GM12873 (cell line): Measurements from ENCODE around the gene TRIM43B.
"Not testable (repeated sequence)": the region's sequence is repeated elsewhere in the genome, so short reads cannot be mapped to it uniquely, and the experiment has no call there.

ENCODE experiments used
- TF ChIP-seq, protein P1 (sequence below): IDR thresholded peaks from 2 replicates; pipeline ENCODE4 v1.5.1; 2012; ENCODE audit warnings: low read depth, mild to moderate bottlenecking, moderate library complexity, low read length, control low read depth; ENCODE audit not compliant: insufficient read depth; ENCODE audit errors: missing control alignments

TRIM43B gene

DNA sequence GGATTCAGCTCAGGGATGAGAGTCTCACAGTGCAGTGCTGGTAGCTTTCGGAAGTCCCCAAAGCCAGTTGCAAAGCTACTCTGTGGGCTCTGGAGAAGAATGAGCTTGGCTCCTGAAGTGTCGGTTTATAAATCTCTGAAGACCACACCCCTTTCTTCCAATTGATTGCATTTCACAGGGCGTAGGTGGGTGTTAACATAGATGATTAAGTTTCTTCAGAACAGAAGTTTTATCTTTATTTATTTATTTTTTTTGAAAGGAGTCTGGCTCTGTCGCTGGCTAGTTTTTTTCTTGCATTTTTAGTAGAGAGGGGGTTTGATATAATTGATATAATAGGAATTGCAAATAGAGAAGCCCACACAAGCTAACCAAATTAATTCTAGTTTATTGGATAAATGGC, at the start of gene TRIM43B:
Gene TRIM43B (minus strand): TSS at position 101 of the 400 bp plus-strand sequence. CDS start 2,040 bp downstream, outside the sequence.
- TF ChIP-seq, protein P1, sequence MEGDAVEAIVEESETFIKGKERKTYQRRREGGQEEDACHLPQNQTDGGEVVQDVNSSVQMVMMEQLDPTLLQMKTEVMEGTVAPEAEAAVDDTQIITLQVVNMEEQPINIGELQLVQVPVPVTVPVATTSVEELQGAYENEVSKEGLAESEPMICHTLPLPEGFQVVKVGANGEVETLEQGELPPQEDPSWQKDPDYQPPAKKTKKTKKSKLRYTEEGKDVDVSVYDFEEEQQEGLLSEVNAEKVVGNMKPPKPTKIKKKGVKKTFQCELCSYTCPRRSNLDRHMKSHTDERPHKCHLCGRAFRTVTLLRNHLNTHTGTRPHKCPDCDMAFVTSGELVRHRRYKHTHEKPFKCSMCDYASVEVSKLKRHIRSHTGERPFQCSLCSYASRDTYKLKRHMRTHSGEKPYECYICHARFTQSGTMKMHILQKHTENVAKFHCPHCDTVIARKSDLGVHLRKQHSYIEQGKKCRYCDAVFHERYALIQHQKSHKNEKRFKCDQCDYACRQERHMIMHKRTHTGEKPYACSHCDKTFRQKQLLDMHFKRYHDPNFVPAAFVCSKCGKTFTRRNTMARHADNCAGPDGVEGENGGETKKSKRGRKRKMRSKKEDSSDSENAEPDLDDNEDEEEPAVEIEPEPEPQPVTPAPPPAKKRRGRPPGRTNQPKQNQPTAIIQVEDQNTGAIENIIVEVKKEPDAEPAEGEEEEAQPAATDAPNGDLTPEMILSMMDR, result not testable (repeated sequence)

DNA sequence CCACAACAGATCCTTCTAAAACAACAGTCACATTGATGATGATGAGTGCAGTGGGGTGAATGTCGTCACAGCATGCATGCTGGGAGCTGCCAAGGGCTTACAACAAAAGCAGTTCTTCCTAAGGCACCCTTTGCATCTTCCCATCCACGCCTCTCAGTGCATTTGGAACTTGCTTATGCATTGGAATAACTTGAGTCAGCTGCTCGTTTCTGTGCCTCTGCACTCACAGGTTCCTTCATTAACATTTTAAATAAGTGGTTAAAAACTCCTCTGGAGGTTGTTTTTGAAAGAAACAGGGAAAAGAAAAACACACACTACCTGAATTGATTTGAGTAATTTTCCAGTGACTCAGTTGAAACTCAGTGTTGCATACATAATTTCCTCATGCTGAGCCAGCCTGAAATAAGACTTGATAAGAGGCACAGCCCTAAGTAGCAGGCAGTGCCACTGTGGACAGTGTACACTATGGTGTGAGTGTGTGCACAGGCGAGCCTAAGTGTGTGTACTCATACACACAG, 46.8 kb upstream of the TRIM43B start:
- TF ChIP-seq, protein P1, result no peak

DNA sequence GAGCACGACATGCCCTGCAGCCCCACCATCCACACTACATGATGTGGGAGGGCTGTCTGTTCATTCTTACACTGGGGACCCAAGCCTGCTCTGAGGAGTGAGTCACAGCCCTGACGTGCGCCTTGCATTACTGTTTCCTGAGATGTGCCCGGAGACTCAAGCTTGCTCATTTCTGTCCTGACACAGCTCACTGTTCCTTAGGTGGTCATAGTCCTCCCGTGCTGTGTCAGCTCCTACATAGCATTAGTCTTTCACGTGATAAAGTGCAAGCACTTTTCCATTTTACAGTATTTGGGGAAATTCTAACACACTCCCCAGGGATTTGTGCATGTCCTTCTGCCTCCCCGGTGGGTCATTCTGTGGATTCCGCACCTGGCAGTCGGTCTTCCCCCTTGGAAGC, 46.2 kb upstream of the TRIM43B start:
- TF ChIP-seq, protein P1, result no peak

DNA sequence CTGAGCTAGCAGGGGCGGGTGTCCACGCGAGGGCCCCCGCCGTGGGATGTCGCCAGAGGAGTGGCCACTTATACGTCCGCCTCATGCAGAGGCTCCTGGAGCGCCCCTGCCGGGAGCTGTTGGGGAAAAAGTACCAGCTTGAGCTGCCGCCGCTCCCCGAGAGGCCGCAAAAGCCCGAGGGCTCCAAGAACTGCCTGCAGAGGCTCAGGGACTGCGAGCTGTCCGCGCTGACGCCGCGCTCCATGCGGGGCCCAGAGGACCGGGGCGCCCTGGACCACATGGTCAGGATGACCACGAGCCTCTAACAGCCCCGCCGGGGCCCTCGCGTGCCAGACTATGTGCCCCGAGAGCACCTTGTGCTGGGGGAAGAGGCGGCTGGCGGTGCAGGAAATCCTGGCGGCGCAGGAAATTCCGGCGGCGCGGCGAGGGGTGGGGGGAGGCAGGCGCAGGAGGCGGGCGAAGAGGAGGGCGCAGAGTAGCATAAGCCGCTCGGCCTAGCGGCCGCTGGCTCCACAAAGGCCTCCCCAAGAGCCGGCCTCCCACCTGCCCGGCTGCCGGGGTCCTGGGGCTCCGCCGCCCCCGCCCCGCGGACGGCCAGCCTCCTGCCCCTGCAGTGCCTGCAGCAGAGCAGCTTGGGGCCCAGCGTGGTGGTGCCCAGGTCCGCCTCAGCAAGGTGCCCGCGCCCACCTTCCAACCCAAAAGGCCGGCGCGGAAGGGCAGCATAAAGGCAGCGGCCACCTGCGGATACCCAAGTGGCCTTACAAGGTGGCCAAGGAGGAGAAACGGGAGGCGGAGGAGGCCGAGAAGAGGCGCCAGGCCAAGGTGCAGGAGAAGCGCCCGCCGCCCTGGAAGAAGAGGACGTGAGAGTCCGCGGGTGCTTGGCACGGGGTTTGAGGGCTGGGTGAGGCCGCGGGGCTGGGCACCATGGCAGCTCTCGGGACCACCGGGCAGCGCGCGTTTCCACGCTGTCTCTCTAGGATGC, 42.1 kb upstream of the TRIM43B start:
- TF ChIP-seq, protein P1, result peak; percentile 29

DNA sequence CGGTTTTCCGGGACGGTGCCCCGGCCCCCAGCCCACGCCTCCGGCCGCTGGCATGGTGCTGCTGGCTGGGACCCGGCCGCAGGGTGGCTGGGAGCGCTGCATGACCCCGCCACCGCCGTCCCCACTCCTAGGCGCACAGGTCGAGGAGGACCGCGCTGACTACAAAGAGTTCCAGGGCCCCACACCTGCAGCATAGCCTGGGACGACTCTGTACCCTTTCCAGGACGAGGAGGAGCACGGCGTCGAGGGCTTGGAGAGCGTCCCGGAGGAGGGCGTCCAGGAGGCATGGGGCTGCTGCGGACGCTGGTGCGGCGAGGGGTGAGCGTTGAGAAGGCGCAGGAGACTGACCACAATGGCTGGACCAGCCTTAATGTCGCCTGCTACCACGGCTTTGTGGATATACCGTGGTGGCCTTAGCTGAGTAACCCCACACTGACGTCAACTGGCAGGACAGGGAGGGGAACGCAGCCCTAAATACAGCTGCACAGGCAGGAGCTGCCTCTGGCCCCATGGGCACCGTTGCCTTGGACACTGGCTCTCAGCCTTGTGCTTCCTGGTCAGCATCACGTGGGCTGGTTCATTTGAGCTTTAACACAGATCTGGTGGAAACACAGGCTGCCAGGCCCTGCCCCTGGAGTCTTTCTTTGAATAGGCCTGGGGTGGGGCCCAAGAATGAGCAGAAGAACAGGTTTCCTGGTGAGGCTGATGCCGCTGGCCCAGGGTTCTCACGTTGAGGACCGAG, 40.9 kb upstream of the TRIM43B start:
- TF ChIP-seq, protein P1, result no peak

DNA sequence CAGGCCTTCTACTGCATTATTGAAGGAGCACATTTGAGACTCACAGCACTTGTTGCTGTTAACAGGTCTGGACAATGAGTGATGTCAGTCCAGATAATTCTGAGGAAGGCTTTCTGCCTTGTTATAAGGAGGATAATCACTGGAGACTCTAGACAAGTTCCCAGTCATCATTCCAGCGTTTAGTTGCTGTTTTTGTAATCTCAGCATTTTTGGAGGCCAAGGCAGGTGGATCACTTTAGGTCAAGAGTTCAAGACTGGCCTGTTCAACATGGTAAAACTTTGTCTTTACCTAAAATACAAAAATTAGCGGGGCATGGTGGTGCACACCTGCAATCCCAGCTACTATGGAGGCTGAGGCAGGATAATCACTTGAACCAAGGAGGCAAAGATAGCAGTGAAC, 39.6 kb upstream of the TRIM43B start:
- TF ChIP-seq, protein P1, result no peak

DNA sequence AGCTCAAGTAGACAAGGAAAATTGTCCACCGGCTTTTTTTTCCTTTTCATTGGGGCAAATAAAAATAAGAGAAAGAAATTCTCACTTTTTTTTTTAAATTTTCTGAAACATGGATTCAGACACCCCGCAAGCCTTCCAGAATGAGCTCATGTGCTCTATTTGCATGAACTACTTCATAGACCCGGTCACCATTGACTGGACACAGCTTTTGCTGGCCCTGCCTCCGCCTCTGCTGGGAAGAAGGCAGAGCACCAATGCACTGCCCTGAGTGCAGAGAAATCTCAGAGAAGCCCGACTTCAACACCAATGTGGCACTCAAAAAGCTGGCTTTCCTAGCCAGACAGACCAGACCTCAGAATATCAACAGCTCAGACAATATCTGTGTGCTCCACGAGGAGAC, 30.2 kb upstream of the TRIM43B start:
- TF ChIP-seq, protein P1, result no peak
